Measurements from ENCODE around the gene ELMOD3. TPM values are rescaled to one million over a fixed set of nuclear protein-coding genes. Genes with fewer than 3 reads are reported as not detected.
A peak's percentile ranks its signal among the peaks of the same experiment; 100 is the strongest.

ELMOD3 gene
- total RNA-seq, 2 experiments from 2014 or later, result 19.4 to 22.1 TPM

GRCh38 chr2:85414761-85415553 is 60.4 kb downstream of the ELMOD3 start:
- no peak overlapping the region for H3K27ac Mint-ChIP-seq
- ChIA-PET CTCF (interaction anchor here (0.7 to 2.8 kb wide), 7 partner anchors 8 to 144 kb away, joined by 3 to 11 read pairs (median 3); no protein-coding TSS in a partner anchor), POLR2A (interaction anchor here (0.7 kb wide), 1 partner anchor 339 kb away, joined by 4 read pairs; no protein-coding TSS in a partner anchor)
- H3K4me3 Mint-ChIP-seq, result no peak overlapping the region
- H3K9me3 Mint-ChIP-seq, result no peaks in the 10 kb centered on the region
- peaks cover 2% of the 10 kb centered on the region for H3K36me3 Mint-ChIP-seq (ENCODE audit: low read depth)
- H3K27me3 Mint-ChIP-seq, result peaks cover 2% of the 10 kb centered on the region
- peaks cover 63% of the 10 kb centered on the region for H3K4me1 Mint-ChIP-seq
- no peak for DNase-seq

- H3K36me3 Mint-ChIP-seq (ENCODE audit: low read depth), result no peaks in the 10 kb centered on the region
- peaks cover 62% of the 10 kb centered on the region for H3K4me1 Mint-ChIP-seq
- peaks cover 2% of the 10 kb centered on the region for H3K27me3 Mint-ChIP-seq
- POLR2A ChIA-PET, result no interaction called here
- H3K27ac Mint-ChIP-seq, result peak overlapping the region; percentile 50
- DNase-seq, result no peak
- H3K4me3 Mint-ChIP-seq, result no peak overlapping the region
- no peaks in the 10 kb centered on the region for H3K9me3 Mint-ChIP-seq
- CTCF ChIA-PET, result interaction anchor here (1.6 kb wide), 1 partner anchor 135 kb away, joined by 4 read pairs; no protein-coding TSS in a partner anchor
Observed at GRCh38 chr2:85415980-85416650, 61.5 kb downstream of the ELMOD3 start.

- ChIA-PET POLR2A (interaction anchor here (0.9 to 2.1 kb wide), 3 partner anchors 120 to 142 kb away, joined by 3 to 8 read pairs (median 5); partner anchors contain the start of genes GGCX and MAT2A), CTCF (interaction anchor here (0.6 to 4.5 kb wide), 12 partner anchors 11 to 219 kb away, joined by 3 to 65 read pairs (median 6); partner anchors contain the start of gene MAT2A)
- Mint-ChIP-seq H3K27ac (peak within 1 kb of the TSS; percentile 100), H3K9me3 (no peaks in the 10 kb centered on the region), H3K36me3 (ENCODE audit: low read depth) (no peaks in the 10 kb centered on the region), H3K4me1 (peaks cover 56% of the 10 kb centered on the region), H3K4me3 (peak within 1 kb of the TSS; percentile 96), H3K27me3 (peaks cover 2% of the 10 kb centered on the region)
- DNase-seq, result peak; percentile 86
Observed at GRCh38 chr2:85418132-85419008, 63.8 kb downstream of the ELMOD3 start, which contains the start of gene SH2D6. SH2D6 (plus strand) TSS chr2:85418714; CDS start chr2:85429466, 10,752 bp downstream.

- Mint-ChIP-seq H3K27me3 (no peaks in the 10 kb centered on the region), H3K4me1 (peaks cover 50% of the 10 kb centered on the region), H3K4me3 (peak overlapping the region; percentile 96), H3K27ac (peak overlapping the region; percentile 100), H3K36me3 (ENCODE audit: low read depth) (no peaks in the 10 kb centered on the region), H3K9me3 (no peaks in the 10 kb centered on the region)
- ChIA-PET CTCF (interaction anchor here (0.6 to 4.5 kb wide), 17 partner anchors 10 to 218 kb away, joined by 3 to 65 read pairs (median 4); partner anchors contain the start of gene MAT2A), POLR2A (interaction anchor here (0.9 to 2.1 kb wide), 3 partner anchors 119 to 142 kb away, joined by 3 to 8 read pairs (median 5); partner anchors contain the start of genes GGCX and MAT2A)
- no peak for DNase-seq
Observed at GRCh38 chr2:85419009-85419675, 64.6 kb downstream of the ELMOD3 start.

- Mint-ChIP-seq H3K4me3 (peak overlapping the region; percentile 38), H3K9me3 (no peaks in the 10 kb centered on the region), H3K27ac (peak overlapping the region; percentile 100), H3K27me3 (no peaks in the 10 kb centered on the region), H3K36me3 (ENCODE audit: low read depth) (no peaks in the 10 kb centered on the region), H3K4me1 (peaks cover 35% of the 10 kb centered on the region)
- CTCF ChIA-PET, result interaction anchor here (0.7 to 4.5 kb wide), 18 partner anchors 8 to 216 kb away, joined by 3 to 65 read pairs (median 4); partner anchors contain the start of gene MAT2A
- peak; percentile 90 for DNase-seq
- POLR2A ChIA-PET, result interaction anchor here (0.6 to 1.7 kb wide), 3 partner anchors 74 to 170 kb away, joined by 3 to 5 read pairs (median 4); no protein-coding TSS in a partner anchor
Observed at GRCh38 chr2:85420536-85421259, 66.1 kb downstream of the ELMOD3 start.

GRCh38 chr2:85421260-85422071 is 66.9 kb downstream of the ELMOD3 start:
- H3K36me3 Mint-ChIP-seq (ENCODE audit: low read depth), result no peaks in the 10 kb centered on the region
- CTCF ChIA-PET, result interaction anchor here (0.7 to 4.5 kb wide), 11 partner anchors 8 to 215 kb away, joined by 3 to 65 read pairs (median 4); partner anchors contain the start of gene MAT2A
- peak overlapping the region; percentile 100 for H3K27ac Mint-ChIP-seq
- peaks cover 35% of the 10 kb centered on the region for H3K4me1 Mint-ChIP-seq
- POLR2A ChIA-PET, result interaction anchor here (0.6 kb wide), 1 partner anchor 169 kb away, joined by 4 read pairs; no protein-coding TSS in a partner anchor
- no peaks in the 10 kb centered on the region for H3K27me3 Mint-ChIP-seq
- no peaks in the 10 kb centered on the region for H3K9me3 Mint-ChIP-seq
- no peak overlapping the region for H3K4me3 Mint-ChIP-seq
- no peak for DNase-seq

GRCh38 chr2:85422072-85422457 is 67.5 kb downstream of the ELMOD3 start:
- Mint-ChIP-seq H3K4me1 (peaks cover 35% of the 10 kb centered on the region), H3K27ac (peak overlapping the region; percentile 73), H3K4me3 (no peak overlapping the region), H3K27me3 (no peaks in the 10 kb centered on the region), H3K36me3 (ENCODE audit: low read depth) (no peaks in the 10 kb centered on the region), H3K9me3 (no peaks in the 10 kb centered on the region)
- DNase-seq, result no peak
- ChIA-PET POLR2A (no interaction called here), CTCF (interaction anchor here (0.7 to 4.5 kb wide), 8 partner anchors 7 to 215 kb away, joined by 3 to 65 read pairs (median 4); partner anchors contain the start of gene MAT2A)

GRCh38 chr2:85423525-85423924 is 69.0 kb downstream of the ELMOD3 start:
- ChIA-PET POLR2A (no interaction called here), CTCF (interaction anchor here (0.7 to 3.0 kb wide), 4 partner anchors 9 to 128 kb away, joined by 3 to 16 read pairs (median 4); no protein-coding TSS in a partner anchor)
- Mint-ChIP-seq H3K4me1 (peaks cover 31% of the 10 kb centered on the region), H3K4me3 (no peak overlapping the region), H3K36me3 (ENCODE audit: low read depth) (no peaks in the 10 kb centered on the region), H3K27ac (no peak overlapping the region), H3K27me3 (no peaks in the 10 kb centered on the region), H3K9me3 (no peaks in the 10 kb centered on the region)
- DNase-seq, result no peak

GRCh38 chr2:85425588-85425987 is 71.0 kb downstream of the ELMOD3 start:
- Mint-ChIP-seq H3K27me3 (no peaks in the 10 kb centered on the region), H3K27ac (no peak overlapping the region), H3K4me1 (peaks cover 19% of the 10 kb centered on the region), H3K9me3 (no peaks in the 10 kb centered on the region), H3K4me3 (no peak overlapping the region), H3K36me3 (ENCODE audit: low read depth) (no peaks in the 10 kb centered on the region)
- POLR2A ChIA-PET, result interaction anchor here (0.6 kb wide), 1 partner anchor 114 kb away, joined by 3 read pairs; no protein-coding TSS in a partner anchor
- DNase-seq, result no peak
- CTCF ChIA-PET, result interaction anchor here (2.1 to 3.0 kb wide), 2 partner anchors 120 to 126 kb away, joined by 5 to 16 read pairs; no protein-coding TSS in a partner anchor

GRCh38 chr2:85427300-85427835 is 72.8 kb downstream of the ELMOD3 start:
- no peak for DNase-seq
- Mint-ChIP-seq H3K36me3 (ENCODE audit: low read depth) (no peaks in the 10 kb centered on the region), H3K4me3 (no peak overlapping the region), H3K9me3 (no peaks in the 10 kb centered on the region), H3K27ac (no peak overlapping the region), H3K4me1 (peaks cover 6% of the 10 kb centered on the region), H3K27me3 (no peaks in the 10 kb centered on the region)
- CTCF ChIA-PET, result interaction anchor here (4.8 kb wide), 1 partner anchor 124 kb away, joined by 18 read pairs; no protein-coding TSS in a partner anchor
- POLR2A ChIA-PET, result no interaction called here

Measured in activated CD4-positive, alpha-beta T cell treated with anti-CD3 and anti-CD28 coated beads, Interleukin-2, amount 10 ng/mL, durations not matched to agents 7 days and 5 days (primary cell).